GM12864 (cell line): ENCODE results near the gene HEG1.
A peak's percentile ranks its signal among the peaks of the same experiment; 100 is the strongest.

Source experiments
- DNase-seq: peaks from one replicate; pipeline ENCODE4 v3.0.0-alpha.2; 2011; ENCODE audit warnings: low read depth
- H3K4me3 ChIP-seq: 2 replicates; pipeline ENCODE4 v1.5.1; 2011; ENCODE audit warnings: mild to moderate bottlenecking, low read depth, low read length, control low read depth
- TF ChIP-seq, protein P1 (sequence below): IDR thresholded peaks from 2 replicates; pipeline ENCODE4 v1.5.1; 2011; ENCODE audit warnings: low read depth, mild to moderate bottlenecking, moderate library complexity, low read length, control low read depth, inconsistent platforms; ENCODE audit errors: missing control alignments

HEG1 gene

GRCh38 chr3:124935264-124935663 is 120.5 kb downstream of the HEG1 start:
- DNase-seq = no peak
- TF ChIP-seq, protein P1, sequence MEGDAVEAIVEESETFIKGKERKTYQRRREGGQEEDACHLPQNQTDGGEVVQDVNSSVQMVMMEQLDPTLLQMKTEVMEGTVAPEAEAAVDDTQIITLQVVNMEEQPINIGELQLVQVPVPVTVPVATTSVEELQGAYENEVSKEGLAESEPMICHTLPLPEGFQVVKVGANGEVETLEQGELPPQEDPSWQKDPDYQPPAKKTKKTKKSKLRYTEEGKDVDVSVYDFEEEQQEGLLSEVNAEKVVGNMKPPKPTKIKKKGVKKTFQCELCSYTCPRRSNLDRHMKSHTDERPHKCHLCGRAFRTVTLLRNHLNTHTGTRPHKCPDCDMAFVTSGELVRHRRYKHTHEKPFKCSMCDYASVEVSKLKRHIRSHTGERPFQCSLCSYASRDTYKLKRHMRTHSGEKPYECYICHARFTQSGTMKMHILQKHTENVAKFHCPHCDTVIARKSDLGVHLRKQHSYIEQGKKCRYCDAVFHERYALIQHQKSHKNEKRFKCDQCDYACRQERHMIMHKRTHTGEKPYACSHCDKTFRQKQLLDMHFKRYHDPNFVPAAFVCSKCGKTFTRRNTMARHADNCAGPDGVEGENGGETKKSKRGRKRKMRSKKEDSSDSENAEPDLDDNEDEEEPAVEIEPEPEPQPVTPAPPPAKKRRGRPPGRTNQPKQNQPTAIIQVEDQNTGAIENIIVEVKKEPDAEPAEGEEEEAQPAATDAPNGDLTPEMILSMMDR = no peak
- no peak overlapping the region for H3K4me3 ChIP-seq

DNA sequence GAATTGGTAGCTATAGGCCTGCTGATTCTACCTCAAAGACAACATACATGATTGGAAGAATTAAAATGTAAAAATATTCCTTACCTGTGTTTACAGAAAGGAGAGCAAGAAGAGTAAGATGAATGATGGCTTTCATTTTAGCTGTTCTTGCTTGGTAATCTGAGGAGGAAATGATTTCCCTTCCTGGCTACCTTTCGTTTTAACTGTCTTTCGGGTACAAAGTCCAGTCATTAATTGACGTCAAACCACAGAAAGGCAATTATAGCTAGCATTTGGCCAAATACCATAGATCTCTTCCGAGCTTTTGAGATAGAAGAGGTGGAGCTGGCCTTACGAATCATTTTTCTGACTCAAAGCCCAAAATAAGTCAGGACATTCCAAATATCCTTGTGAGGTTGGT is 121.2 kb downstream of the HEG1 start, which contains the start of gene MUC13:
TSS of gene MUC13 (minus strand) at position 175 of the 400 bp plus-strand sequence. CDS start at position 136, 39 bp downstream.
- TF ChIP-seq, protein P1 = no peak
- DNase-seq = no peak
- no peak within 1 kb of the TSS for H3K4me3 ChIP-seq

- TF ChIP-seq, protein P1 = peak; percentile 74
- peak; percentile 45 for DNase-seq
- no peak overlapping the region for H3K4me3 ChIP-seq
These were observed 127.2 kb downstream of the HEG1 start for GRCh38 chr3:124928333-124929202.

DNA sequence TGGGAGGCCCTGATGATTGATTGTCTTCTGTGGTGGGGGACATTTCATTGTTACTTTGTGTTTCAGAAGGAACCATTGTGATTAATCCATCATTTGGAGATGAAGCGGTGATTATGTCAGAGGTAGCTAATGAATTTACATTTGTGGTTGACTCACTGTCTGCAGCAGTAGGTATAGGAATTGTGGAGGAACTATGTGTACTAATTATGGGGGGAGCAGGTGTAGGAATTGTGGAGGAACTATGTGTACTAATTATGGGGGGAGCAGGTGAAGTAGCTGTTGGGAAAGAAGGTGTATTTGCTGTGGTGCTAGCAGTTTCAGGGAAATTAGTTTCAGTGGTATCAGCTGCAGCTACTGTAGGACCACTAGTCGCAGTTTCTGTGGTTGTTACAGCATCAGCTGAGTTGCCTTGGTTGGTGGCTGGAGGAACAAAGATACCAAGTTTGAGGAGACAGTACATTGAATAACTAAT is 128.2 kb downstream of the HEG1 start:
- DNase-seq = peak; percentile 37
- H3K4me3 ChIP-seq = no peak overlapping the region
- TF ChIP-seq, protein P1 = no peak

DNA sequence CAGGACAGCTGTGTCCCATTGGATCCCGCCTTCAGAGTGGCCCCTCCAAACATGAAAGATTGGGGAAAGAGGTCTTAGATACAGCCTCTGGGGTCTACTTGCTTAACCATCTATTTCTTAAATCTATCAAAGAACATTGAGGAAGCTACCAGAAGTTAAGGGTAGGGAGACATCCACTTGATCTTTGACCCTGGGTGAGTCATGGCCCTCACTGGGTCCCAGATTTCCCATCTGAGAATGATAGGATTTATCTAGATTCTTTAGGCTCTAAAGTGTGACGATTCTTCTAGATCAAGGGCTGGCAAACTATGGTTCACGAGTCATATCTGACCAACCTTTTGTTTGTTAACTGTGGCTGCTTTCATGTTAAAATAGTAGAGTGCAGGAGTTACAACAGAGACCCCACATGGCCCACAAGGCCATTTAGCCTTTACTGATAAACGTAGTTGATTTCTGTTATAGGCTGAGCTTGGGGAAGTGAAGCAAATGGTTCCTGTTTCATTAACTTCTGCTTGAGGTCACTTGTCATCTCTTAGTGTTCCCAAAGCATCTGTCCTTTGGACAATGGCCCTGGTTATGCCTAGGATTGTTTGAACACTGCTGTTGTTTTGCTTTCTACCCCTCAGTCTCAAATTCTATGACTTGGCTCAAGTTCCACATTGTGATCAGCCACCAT is 129.2 kb downstream of the HEG1 start:
- TF ChIP-seq, protein P1 = no peak
- H3K4me3 ChIP-seq = no peak overlapping the region
- no peak for DNase-seq

GRCh38 chr3:124924741-124925140 is 131.1 kb downstream of the HEG1 start:
- DNase-seq = no peak
- TF ChIP-seq, protein P1 = no peak
- H3K4me3 ChIP-seq = no peak overlapping the region
